RWPE2 (cell line): Measurements from ENCODE around the gene HNRNPCL4.
"Not testable (repeated sequence)": the region's sequence is repeated elsewhere in the genome, so short reads cannot be mapped to it uniquely, and the experiment has no call there.

Experiments used
- ATAC-seq: fragments of 200-7000 bp; cut with Tn5 transposase; 3 replicates; pipeline ENCODE4 v1.9.1; 2021; ENCODE audit warnings: low read depth
- DNase-seq: peaks from one replicate; pipeline ENCODE4 v3.0.0-alpha.2; 2020; ENCODE audit warnings: low spot score
- H3K27ac ChIP-seq: fragments of 450-650 bp; 2 replicates; pipeline ENCODE4 v1.5.1; 2017; ENCODE audit warnings: mild to moderate bottlenecking; ENCODE audit not compliant: poor library complexity, severe bottlenecking
- H3K27me3 ChIP-seq: fragments of 250-450 bp; sonication (Bioruptor Pico); 2 replicates; pipeline ENCODE4 v1.5.1; 2021; ENCODE audit warnings: mild to moderate bottlenecking, moderate library complexity; ENCODE audit not compliant: insufficient read depth, poor library complexity, severe bottlenecking
- H3K36me3 ChIP-seq: fragments of 250-450 bp; sonication (Bioruptor Pico); 2 replicates; pipeline ENCODE4 v1.5.1; 2020; ENCODE audit warnings: low read depth, mild to moderate bottlenecking, moderate library complexity
- H3K4me1 ChIP-seq: fragments of 250-450 bp; sonication (Bioruptor Pico); 2 replicates; pipeline ENCODE4 v1.5.1; 2021; ENCODE audit warnings: mild to moderate bottlenecking, moderate library complexity; ENCODE audit not compliant: insufficient read depth, poor library complexity, severe bottlenecking
- H3K4me3 ChIP-seq: fragments of 250-450 bp; sonication (Bioruptor Pico); 2 replicates; pipeline ENCODE4 v1.5.1; 2021; ENCODE audit warnings: mild to moderate bottlenecking, moderate library complexity; ENCODE audit not compliant: severe bottlenecking
- H3K9me3 ChIP-seq: fragments of 250-450 bp; sonication (Bioruptor Pico); 2 replicates; pipeline ENCODE4 v1.5.1; 2021; ENCODE audit warnings: mild to moderate bottlenecking, moderate library complexity; ENCODE audit not compliant: severe bottlenecking

Gene HNRNPCL4

DNA sequence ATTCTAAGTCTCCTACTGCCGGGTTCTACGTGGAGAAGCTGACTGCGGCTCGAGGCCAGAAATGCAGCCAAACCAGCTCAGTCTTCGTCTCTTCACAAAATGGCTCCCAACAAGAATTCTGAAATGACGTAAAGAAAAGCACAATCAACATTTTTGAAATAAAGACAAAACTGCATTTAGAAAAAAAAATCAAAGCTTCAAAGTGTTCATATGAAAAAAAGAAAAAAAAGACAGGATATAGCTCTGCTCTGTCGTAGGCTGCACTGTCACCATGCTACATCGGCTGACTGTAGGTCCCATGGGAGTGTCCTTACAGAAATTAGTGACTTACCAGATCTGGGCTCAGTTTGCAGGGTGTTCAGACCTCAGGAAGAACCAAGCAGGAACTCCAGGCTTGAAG lies at the start of gene HNRNPCL4:
Gene HNRNPCL4, minus strand, starts transcription at position 101 of the 400 bp plus-strand sequence. CDS start 164 bp downstream, outside the sequence.
- not testable (repeated sequence) for H3K9me3 ChIP-seq, H3K4me1 ChIP-seq, DNase-seq, H3K27me3 ChIP-seq, H3K27ac ChIP-seq, H3K36me3 ChIP-seq, ATAC-seq, H3K4me3 ChIP-seq

DNA sequence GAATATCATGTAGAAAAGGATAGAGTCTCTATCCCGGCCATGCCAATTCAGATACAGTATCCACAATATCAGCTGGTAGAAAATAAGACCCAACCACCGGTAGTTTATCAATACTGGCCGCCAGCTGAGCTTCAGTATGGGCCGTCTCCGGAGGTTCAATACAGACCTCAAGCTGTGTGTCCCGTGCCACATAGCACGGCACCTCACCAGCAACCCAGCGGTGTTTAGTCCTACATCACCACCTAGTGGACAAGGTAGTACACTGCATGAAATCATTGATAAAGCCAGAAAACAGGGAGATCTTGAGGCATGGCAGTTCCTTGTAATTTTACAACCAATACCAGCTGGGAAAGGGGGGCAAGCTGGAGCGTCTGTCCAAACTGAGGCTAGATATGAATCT lies 43.3 kb upstream of the HNRNPCL4 start:
- not testable (repeated sequence) for ATAC-seq, H3K4me3 ChIP-seq, H3K36me3 ChIP-seq, DNase-seq, H3K9me3 ChIP-seq, H3K4me1 ChIP-seq, H3K27me3 ChIP-seq, H3K27ac ChIP-seq

DNA sequence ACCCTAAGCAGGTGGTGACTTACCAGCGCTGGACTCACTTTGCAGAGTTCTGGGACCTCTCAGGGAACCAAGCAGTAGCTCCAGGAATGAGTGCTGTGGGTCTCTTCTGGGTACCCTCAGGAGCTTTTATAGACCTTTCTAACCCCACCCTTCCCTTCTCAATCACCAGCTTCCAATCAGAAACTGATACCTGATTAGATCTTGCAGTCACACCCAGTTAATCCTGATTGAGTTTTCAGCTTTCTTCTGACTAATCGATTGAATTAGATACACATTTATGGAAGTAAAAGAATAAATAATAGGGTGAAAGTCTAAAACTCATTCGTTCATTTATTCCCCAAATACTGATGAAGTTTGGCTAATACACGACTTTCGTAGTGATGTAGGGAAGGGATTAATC lies 35.9 kb upstream of the HNRNPCL4 start, which contains the start of gene PRAMEF13:
Gene PRAMEF13, minus strand, starts transcription at position 101 of the 400 bp plus-strand sequence. CDS start 1,820 bp downstream, outside the sequence.
- H3K27ac ChIP-seq, H3K27me3 ChIP-seq, H3K36me3 ChIP-seq, DNase-seq, ATAC-seq, H3K4me3 ChIP-seq, H3K9me3 ChIP-seq, H3K4me1 ChIP-seq: not testable (repeated sequence)

DNA sequence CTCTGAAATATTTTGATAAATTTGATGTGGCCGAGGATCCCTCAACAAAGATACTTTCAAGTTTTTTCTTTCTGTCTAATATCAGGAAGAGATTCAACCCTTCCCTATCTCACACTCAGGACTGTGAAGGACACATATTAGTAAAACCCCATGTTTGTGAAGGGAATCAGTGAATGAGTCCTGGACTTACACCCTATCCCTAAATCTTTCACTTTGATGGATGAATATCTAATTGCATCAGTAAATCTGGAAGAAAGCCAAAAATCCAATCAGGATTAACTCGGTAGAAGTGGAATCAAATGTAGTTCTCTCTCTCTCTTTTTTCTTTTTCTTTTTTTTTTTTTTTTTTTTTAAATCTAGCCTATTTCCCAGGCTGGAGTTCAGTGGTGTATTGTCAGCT lies 6.1 kb upstream of the HNRNPCL4 start, which contains the start of gene PRAMEF9:
Gene PRAMEF9, plus strand, starts transcription at position 301 of the 400 bp plus-strand sequence. CDS start 3,433 bp downstream, outside the sequence.
- not testable (repeated sequence) for H3K27ac ChIP-seq, H3K36me3 ChIP-seq, H3K9me3 ChIP-seq, DNase-seq, ATAC-seq, H3K27me3 ChIP-seq, H3K4me1 ChIP-seq, H3K4me3 ChIP-seq

DNA sequence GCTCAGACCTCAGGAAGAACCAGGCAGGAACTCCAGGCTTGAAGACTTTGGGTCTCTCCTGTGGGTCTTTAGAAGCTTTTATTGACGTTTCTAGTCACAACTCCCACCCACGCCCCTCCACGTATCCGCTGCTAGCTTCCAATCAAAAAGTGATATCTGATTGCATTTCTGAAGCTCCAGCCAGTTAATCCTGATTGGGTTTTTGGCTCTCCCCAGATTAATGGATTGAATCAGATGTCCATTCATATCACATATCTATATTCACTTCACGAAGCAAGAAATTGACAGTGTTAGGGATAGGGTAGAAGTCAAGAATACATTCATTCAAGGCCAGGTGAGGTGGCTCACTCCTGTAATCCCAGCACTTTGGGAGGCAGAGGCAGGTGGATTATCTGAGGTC lies 9.5 kb downstream of the HNRNPCL4 start, which contains the start of gene PRAMEF26:
Gene PRAMEF26, minus strand, starts transcription at position 101 of the 400 bp plus-strand sequence. CDS start 2,914 bp downstream, outside the sequence.
- not testable (repeated sequence) for DNase-seq, H3K4me3 ChIP-seq, H3K27ac ChIP-seq, ATAC-seq, H3K27me3 ChIP-seq, H3K4me1 ChIP-seq, H3K9me3 ChIP-seq, H3K36me3 ChIP-seq

DNA sequence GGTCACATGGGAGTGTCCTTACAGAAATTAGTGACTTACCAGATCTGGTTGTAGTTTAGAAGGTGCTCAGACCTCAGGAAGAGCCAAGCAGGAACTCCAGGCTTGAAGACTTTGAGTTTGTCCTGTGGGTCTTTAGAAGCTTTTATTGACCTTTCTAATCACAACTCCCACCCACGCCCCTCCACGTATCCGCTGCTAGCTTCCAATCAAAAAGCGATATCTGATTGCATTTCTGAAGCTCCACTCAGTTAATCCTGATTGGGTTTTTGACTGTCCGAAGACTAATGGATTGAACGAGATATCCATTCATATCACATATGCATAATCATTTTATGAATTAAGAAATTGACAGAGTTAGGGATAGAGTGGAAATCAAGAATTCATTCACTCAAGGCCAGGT lies 48.7 kb downstream of the HNRNPCL4 start, which contains the start of gene HNRNPCL2:
Gene HNRNPCL2, minus strand, starts transcription at position 101 of the 400 bp plus-strand sequence. CDS start 454 bp downstream, outside the sequence.
- H3K36me3 ChIP-seq, DNase-seq, H3K27me3 ChIP-seq, H3K9me3 ChIP-seq, H3K4me3 ChIP-seq, H3K27ac ChIP-seq, H3K4me1 ChIP-seq, ATAC-seq: not testable (repeated sequence)
